ENCODE measurements around the gene PDZRN3.

DNA sequence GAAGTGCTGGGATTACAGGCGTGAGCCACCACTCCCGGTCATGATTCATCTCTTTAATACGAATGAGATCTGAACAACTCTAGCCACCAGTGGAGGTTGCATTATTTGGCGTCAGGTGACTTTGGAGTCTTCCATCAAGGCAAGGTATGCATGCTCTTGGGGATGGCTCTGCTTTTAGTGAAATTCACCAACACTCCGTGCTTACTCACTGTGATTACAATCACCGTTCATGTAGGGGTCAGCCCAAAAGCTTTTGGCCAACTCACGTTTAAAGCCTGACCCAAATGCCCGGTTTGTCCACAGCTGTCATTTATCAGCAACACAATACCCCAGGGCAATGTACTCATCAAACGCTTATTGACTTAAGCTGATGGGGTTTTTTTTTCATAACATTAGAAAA lies 155.4 kb downstream of the PDZRN3 start:
- TF ChIP-seq EZH2 (IDR thresholded peaks at IDR 0.05; ENCODE audit: borderline replicate concordance) (no peak), EZH2phosphoT487 (IDR thresholded peaks at IDR 0.05; ENCODE audit: low read depth, severe bottlenecking, unreplicated experiment) (no peak)
- TF ChIP-seq, protein P1, sequence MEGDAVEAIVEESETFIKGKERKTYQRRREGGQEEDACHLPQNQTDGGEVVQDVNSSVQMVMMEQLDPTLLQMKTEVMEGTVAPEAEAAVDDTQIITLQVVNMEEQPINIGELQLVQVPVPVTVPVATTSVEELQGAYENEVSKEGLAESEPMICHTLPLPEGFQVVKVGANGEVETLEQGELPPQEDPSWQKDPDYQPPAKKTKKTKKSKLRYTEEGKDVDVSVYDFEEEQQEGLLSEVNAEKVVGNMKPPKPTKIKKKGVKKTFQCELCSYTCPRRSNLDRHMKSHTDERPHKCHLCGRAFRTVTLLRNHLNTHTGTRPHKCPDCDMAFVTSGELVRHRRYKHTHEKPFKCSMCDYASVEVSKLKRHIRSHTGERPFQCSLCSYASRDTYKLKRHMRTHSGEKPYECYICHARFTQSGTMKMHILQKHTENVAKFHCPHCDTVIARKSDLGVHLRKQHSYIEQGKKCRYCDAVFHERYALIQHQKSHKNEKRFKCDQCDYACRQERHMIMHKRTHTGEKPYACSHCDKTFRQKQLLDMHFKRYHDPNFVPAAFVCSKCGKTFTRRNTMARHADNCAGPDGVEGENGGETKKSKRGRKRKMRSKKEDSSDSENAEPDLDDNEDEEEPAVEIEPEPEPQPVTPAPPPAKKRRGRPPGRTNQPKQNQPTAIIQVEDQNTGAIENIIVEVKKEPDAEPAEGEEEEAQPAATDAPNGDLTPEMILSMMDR (IDR thresholded peaks at IDR 0.05; ENCODE audit: poor library complexity) = no peak
